ENCODE data around the gene TLE7.

Gene TLE7

GRCh38 chr16:71432906-71433305 is 8.9 kb downstream of the TLE7 start:
- ChIA-PET POLR2A (no interaction called here), CTCF (interaction anchor here (2.4 kb wide), 1 partner anchor 21 kb away, joined by 14 read pairs; no protein-coding TSS in a partner anchor)
- DNase-seq (ENCODE audit: low read depth, low spot score), result no peak
- no peak overlapping the region for H3K4me3 ChIP-seq (ENCODE audit: low read depth, low read length)
- no peak for TF ChIP-seq CTCF (IDR thresholded peaks at IDR 0.05; ENCODE audit: insufficient read depth, low read length, missing control alignments)

GRCh38 chr16:71431991-71432390 is 9.9 kb downstream of the TLE7 start:
- no peak for DNase-seq (ENCODE audit: low read depth, low spot score)
- H3K4me3 ChIP-seq (ENCODE audit: low read depth, low read length), result no peak overlapping the region
- ChIA-PET POLR2A (no interaction called here), CTCF (no interaction called here)
- no peak for TF ChIP-seq CTCF (IDR thresholded peaks at IDR 0.05; ENCODE audit: insufficient read depth, low read length, missing control alignments)

- TF ChIP-seq CTCF (IDR thresholded peaks at IDR 0.05; ENCODE audit: insufficient read depth, low read length, missing control alignments), result no peak
- POLR2A ChIA-PET, result no interaction called here
- DNase-seq (ENCODE audit: low read depth, low spot score), result no peak
- CTCF ChIA-PET, result no interaction called here
- H3K4me3 ChIP-seq (ENCODE audit: low read depth, low read length), result no peak overlapping the region
These were observed 10.7 kb downstream of the TLE7 start for GRCh38 chr16:71431176-71431575.

GRCh38 chr16:71430744-71431143 is 11.1 kb downstream of the TLE7 start:
- DNase-seq (ENCODE audit: low read depth, low spot score), result no peak
- no peak overlapping the region for H3K4me3 ChIP-seq (ENCODE audit: low read depth, low read length)
- ChIA-PET POLR2A (no interaction called here), CTCF (no interaction called here)
- TF ChIP-seq CTCF (IDR thresholded peaks at IDR 0.05; ENCODE audit: insufficient read depth, low read length, missing control alignments), result no peak

- no peak for DNase-seq (ENCODE audit: low read depth, low spot score)
- no peak overlapping the region for H3K4me3 ChIP-seq (ENCODE audit: low read depth, low read length)
- CTCF ChIA-PET, result interaction anchor here (0.7 to 2.3 kb wide), 6 partner anchors 10 to 70 kb away, joined by 3 to 10 read pairs (median 4); no protein-coding TSS in a partner anchor
- POLR2A ChIA-PET, result no interaction called here
- TF ChIP-seq CTCF (IDR thresholded peaks at IDR 0.05; ENCODE audit: insufficient read depth, low read length, missing control alignments), result no peak
These were observed 12.3 kb downstream of the TLE7 start for GRCh38 chr16:71429581-71429980.

GRCh38 chr16:71428883-71429282 is 13.0 kb downstream of the TLE7 start:
- no peak overlapping the region for H3K4me3 ChIP-seq (ENCODE audit: low read depth, low read length)
- no peak for TF ChIP-seq CTCF (IDR thresholded peaks at IDR 0.05; ENCODE audit: insufficient read depth, low read length, missing control alignments)
- POLR2A ChIA-PET, result no interaction called here
- CTCF ChIA-PET, result interaction anchor here (0.7 to 2.3 kb wide), 4 partner anchors 10 to 71 kb away, joined by 3 to 10 read pairs (median 6); no protein-coding TSS in a partner anchor
- DNase-seq (ENCODE audit: low read depth, low spot score), result no peak
